ENCODE data around the gene PPIB.

The PPIB gene

GRCh38 chr15:64162869-64163658 is at the start of gene PPIB:
TSS of gene PPIB (minus strand) at chr15:64163022. CDS start at chr15:64162986, 36 bp downstream.
- peak within 1 kb of the TSS; percentile 97 for H3K4me3 ChIP-seq (replicated peaks; ENCODE audit: low read depth, low read length)
- no peaks in the 10 kb centered on the region for H3K27me3 ChIP-seq (replicated peaks; ENCODE audit: control insufficient read depth, insufficient read depth, low read length)
- peak; percentile 100 for DNase-seq (ENCODE audit: extremely low read depth, insufficient read length)
- H3K36me3 ChIP-seq (ENCODE audit: control insufficient read depth, insufficient read depth, low read length), result peaks cover 21% of the 10 kb centered on the region
- TF ChIP-seq, protein P1, sequence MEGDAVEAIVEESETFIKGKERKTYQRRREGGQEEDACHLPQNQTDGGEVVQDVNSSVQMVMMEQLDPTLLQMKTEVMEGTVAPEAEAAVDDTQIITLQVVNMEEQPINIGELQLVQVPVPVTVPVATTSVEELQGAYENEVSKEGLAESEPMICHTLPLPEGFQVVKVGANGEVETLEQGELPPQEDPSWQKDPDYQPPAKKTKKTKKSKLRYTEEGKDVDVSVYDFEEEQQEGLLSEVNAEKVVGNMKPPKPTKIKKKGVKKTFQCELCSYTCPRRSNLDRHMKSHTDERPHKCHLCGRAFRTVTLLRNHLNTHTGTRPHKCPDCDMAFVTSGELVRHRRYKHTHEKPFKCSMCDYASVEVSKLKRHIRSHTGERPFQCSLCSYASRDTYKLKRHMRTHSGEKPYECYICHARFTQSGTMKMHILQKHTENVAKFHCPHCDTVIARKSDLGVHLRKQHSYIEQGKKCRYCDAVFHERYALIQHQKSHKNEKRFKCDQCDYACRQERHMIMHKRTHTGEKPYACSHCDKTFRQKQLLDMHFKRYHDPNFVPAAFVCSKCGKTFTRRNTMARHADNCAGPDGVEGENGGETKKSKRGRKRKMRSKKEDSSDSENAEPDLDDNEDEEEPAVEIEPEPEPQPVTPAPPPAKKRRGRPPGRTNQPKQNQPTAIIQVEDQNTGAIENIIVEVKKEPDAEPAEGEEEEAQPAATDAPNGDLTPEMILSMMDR (IDR thresholded peaks at IDR 0.05; ENCODE audit: insufficient read depth, low read length, poor library complexity, severe bottlenecking), result peak; percentile 48

DNA sequence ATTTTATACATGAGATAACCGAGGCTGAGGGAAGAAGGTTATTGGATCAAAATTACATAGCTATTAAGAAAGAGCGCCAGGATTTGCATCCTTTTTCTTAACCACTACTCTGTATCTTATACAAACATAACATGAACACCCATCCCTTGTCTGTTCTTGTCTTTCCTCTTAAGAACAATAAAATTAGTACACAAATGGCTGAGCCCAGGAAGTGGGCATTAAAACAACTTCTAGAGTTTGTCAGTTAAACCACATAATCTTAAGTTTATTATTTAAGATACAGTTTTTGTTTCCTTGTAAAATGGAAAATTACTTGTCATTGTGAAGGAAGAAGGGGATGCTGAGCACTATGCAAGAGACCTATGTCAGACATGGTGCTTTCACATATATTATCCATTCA is 48.9 kb upstream of the PPIB start:
- Histone ChIP-seq H3K36me3 (ENCODE audit: control insufficient read depth, insufficient read depth, low read length) (no peaks in the 10 kb centered on the region; the same call in 1 of the 2 replicates), H3K27me3 (replicated peaks; ENCODE audit: control insufficient read depth, insufficient read depth, low read length) (no peaks in the 10 kb centered on the region), H3K4me3 (replicated peaks; ENCODE audit: low read depth, low read length) (no peak overlapping the region)
- TF ChIP-seq, protein P1 (IDR thresholded peaks at IDR 0.05; ENCODE audit: insufficient read depth, low read length, poor library complexity, severe bottlenecking), result no peak
- DNase-seq (ENCODE audit: extremely low read depth, insufficient read length), result no peak

DNA sequence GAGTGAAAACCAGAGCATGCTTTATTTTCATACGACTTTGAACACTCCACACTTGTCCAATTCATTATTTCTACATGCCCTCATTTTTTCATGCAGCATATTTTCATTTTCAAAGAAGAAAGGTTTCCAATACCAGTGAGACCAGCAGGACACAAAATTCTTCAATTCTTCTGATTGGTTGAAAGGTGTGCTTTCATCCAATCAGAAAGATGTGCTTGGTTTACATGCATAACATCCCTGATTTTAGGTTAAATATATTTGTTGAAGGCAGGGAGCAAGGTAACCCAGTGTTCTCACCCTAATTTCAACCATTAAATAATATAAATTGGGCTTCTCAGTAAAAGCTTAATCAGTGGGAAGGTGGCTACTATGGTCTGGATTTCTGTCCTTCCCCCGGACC is 47.5 kb upstream of the PPIB start:
- TF ChIP-seq, protein P1 (IDR thresholded peaks at IDR 0.05; ENCODE audit: insufficient read depth, low read length, poor library complexity, severe bottlenecking), result no peak
- no peak for DNase-seq (ENCODE audit: extremely low read depth, insufficient read length)
- H3K4me3 ChIP-seq (replicated peaks; ENCODE audit: low read depth, low read length), result no peak overlapping the region
- H3K27me3 ChIP-seq (replicated peaks; ENCODE audit: control insufficient read depth, insufficient read depth, low read length), result no peaks in the 10 kb centered on the region
- no peaks in the 10 kb centered on the region; the same call in 1 of the 2 replicates for H3K36me3 ChIP-seq (ENCODE audit: control insufficient read depth, insufficient read depth, low read length)

DNA sequence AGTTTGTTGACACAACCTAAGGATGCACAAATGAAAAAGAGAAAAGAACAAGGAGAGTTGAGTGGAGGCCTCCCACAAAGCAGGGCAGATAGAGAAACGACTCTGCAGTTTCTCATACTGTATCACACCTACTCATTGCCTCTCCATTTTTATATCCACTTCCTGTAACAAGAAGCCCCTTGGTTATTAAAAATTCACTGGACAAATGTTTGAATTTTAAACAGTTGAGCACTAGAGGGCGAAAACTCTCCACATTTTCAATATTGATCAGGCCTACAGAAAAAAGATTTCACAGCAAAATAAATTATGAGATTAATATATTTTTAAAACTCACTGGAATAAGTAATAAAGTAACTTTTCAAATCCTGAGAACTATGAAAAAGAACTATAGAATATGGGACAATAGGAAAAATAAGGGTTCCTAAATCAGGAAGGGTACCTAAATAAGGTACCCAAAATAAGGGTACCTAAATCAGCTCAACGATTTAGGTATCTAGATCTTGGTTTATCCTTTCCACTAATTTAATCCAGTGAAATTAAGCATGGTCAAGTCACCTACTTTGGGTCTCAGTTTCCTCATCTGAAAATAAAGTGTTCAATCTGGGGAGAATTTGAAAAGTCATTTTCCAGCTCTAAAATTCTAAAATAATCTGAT is 47.0 kb upstream of the PPIB start:
- H3K36me3 ChIP-seq (ENCODE audit: control insufficient read depth, insufficient read depth, low read length), result no peaks in the 10 kb centered on the region; the same call in 1 of the 2 replicates
- H3K27me3 ChIP-seq (replicated peaks; ENCODE audit: control insufficient read depth, insufficient read depth, low read length), result no peaks in the 10 kb centered on the region
- DNase-seq (ENCODE audit: extremely low read depth, insufficient read length), result peak; percentile 13
- no peak overlapping the region for H3K4me3 ChIP-seq (replicated peaks; ENCODE audit: low read depth, low read length)
- TF ChIP-seq, protein P1 (IDR thresholded peaks at IDR 0.05; ENCODE audit: insufficient read depth, low read length, poor library complexity, severe bottlenecking), result peak; percentile 49

GRCh38 chr15:64205202-64205601 is 42.4 kb upstream of the PPIB start:
- peaks cover 9% of the 10 kb centered on the region for H3K36me3 ChIP-seq (ENCODE audit: control insufficient read depth, insufficient read depth, low read length)
- H3K4me3 ChIP-seq (replicated peaks; ENCODE audit: low read depth, low read length), result no peak overlapping the region
- TF ChIP-seq, protein P1 (IDR thresholded peaks at IDR 0.05; ENCODE audit: insufficient read depth, low read length, poor library complexity, severe bottlenecking), result no peak
- H3K27me3 ChIP-seq (replicated peaks; ENCODE audit: control insufficient read depth, insufficient read depth, low read length), result no peaks in the 10 kb centered on the region
- no peak for DNase-seq (ENCODE audit: extremely low read depth, insufficient read length)

Measured in GM06990 (cell line).